ENCODE measurements around the gene TMEM108.

Gene TMEM108

DNA sequence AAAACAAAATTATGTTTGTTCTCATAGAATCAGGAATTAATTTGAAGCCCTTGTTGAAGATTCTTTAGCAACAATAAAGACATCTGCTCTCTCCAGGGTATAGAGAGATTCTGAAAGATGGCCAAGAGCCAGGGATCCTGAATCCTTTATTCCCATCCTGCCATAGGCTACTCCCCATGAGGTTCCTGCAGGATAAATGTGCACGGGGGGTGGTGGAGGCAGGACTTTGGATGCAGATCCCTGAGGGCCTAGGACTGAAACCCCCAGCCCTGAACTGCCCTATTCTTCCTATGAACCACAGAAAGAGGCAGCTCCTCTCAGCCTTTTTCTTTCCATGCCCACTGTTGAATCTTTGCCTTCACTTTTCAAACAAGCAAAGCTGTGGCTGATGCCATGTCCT, 17.1 kb downstream of the TMEM108 start:
- no peak for DNase-seq

DNA sequence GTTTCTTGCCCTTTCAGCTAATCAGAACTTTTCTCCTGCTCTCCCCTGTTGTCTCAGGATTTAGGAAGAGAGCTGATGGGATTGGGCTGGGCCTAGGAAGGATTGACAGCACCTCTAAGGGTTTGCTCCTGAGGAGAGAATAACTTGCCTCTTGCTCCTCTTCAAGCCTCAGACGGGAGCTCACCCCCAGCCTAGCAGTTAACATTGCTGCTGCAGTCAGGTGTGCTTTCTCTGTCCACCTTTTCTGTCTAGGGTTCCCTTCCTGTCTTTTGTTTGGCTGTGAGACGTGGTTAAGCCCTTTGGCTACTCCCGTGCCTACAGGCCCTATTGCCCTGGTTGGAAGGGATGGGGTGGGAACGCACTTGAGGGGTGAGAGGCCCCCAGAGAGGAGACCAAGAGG, 20.1 kb downstream of the TMEM108 start:
- DNase-seq = no peak

DNA sequence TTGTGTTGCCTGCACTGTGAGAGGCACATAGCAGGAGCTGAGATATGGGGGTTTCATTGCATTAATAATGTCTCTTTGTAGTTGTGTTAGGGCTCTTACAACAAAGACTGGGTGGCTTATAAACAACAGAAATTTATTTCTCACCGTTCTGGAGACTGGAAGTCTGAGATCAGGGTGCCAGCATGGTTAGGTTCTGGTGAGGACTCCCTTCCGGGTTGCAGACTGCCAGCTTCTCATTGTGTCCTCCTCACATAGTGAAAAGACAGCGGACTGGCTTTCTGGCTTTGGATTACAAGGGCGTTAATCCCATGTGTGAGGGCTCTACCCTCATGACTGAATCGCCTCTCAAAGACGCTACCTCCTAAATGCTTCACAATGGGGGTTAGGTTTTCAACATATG, 20.6 kb downstream of the TMEM108 start:
- no peak for DNase-seq

DNA sequence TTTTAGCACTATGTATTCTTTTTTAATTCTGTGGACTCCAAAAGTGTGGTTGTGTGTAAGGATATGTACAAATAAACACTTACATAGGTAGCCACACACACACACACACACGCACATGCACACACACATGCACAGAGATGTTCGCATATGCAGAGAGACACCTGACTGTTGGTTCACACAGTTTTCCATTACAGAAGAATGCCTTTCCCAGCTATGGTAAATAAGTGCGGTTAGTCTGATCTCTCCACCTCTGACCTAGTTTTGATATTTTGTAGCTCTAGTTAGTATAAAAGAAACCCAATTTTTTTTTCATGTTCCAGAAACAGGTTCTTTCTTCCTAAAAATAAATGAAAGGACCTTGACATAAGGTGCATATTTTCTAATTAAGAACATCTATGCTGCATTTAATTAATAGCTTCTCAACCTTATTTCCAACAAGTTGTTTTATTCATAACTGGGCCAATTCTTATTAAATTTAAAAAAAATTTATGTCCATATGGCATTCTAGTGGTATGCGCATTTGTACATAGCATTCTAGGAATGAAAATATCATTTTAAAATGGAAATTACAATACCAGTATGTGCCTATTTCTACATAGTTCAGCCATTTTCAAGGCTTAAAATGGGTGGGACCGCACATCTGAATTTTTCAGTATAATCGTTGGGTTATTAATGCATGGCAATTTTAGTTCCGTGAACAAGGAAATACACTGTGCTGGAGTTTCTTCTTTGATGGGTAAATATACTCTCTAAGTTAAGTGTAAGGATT, 27.2 kb downstream of the TMEM108 start:
- DNase-seq = no peak

DNA sequence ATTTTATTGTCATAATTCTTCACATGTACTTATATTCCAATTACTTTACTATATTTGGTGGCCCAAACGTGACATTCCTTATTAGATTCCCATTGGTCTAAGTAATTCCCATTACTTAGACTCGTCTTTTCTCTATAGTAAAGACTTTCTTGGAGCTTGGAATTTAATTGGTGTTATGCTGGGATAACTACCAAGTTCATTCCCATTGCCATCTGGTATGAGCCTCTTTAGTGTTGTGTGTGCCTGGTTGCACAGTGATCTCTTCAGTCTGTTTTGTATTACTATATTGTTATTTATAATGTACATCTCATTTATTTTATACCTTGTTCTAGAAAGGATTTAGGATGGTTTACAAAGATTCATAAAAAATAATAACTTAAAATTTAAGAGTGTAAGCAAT, 27.8 kb downstream of the TMEM108 start:
- no peak for DNase-seq

DNA sequence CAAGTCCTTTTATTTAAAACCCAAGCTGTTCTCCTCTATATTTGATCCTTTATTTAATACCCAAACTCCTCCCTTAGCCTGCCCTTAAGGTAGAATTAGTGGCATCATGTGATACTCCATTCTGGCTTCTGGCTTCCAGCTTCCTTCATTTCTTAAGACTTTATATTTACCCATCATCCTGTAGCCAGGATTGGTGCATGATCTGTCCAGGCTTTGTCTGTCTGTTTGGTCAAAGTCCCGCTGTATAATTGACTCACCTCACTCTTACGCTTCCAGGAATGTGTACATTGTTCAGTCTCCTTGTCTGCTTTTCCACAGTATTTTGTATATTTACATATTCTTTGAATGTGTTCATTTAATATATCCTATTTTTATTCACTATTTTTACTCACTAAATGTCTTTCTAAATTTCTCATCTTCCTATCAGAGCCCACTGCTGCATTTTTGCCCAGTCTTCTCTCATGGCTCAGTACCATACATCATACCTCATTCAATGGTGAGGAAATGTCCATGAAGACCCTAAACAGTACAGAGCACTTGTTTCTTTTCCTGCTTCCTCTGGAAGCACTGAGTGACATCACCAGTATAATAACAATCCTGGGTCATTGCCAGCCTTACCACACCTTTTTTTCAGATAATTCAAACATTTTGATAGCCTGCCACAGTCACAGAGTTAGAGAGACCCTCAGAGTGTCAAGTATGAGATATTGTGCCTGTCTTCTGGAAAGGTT, 31.5 kb downstream of the TMEM108 start:
- no peak for DNase-seq

DNA sequence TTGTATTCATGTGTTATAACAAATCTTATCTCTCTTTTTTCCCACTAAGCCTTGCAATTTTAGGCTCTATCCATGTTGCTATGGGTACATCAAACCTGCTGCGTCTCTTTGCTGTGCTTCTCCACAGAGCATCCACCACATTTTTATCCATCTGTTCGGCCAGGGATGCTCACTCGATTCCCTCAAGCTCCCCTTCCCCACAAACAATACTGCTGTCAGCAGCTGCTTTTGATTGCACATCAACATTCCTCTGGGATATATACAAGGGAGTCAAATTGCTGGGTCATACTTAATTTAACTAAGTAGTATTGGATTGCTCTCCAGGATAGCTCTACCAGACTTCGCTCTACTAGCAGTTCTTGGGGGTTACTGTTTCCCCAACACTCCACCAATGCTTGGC, 36.8 kb downstream of the TMEM108 start:
- DNase-seq = no peak

DNA sequence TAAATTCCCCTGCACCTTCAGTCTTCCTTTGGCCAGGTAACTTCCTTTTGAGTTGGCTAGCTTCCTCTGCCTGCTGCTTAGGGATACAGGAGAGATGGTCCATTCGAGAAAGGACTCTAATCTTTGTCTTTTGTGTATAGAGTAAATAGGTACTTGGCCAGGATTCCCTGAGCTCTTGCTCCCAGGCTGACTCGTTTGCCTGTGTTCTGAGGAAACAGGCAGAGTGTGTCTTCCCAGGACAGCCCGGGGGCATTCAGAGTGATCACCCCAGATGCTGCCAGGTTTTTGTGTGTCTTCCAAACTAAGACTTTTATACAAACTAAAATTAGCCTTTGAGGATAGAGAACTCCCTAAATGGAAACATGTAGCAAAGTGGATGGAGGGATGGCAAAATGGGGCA, 39.5 kb downstream of the TMEM108 start:
- DNase-seq = no peak

DNA sequence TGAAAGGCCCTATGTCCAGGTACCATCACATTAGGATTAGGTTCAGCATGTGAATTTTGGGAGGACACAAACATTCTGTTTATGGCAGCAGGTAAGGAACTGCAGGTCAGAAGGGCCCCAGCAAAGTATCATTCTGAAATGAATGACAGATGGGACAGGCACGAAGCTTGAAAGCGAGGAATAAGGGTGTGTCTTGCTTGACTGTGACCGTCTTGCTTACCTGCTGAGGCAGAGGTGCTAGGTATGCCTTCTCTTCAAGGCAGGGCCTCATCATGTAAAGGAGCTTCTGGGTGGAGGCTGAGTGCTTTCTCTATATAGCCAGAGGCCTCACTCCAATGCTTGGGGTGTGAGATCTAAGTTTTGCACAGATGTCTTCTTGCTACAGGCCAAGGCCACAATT, 41.4 kb downstream of the TMEM108 start:
- DNase-seq = no peak

DNA sequence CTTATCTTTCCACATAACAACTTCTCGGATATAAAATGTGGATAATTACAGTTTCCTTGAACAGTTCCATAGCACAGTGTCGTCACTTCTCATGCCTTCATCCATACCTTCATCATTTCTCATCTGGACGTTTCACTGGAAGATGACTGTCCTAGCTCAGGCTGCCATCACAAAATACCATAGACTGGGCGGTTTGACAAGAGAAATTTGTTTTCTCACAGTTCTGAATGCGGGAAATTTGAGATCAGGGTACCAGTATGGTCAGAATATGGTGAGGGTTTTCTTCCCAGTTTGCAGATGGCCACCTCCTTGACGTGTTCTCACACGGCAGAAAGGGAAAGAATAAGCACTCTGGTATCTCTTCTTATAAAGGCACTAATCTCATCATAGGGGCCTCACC, 42.8 kb downstream of the TMEM108 start:
- no peak for DNase-seq

DNA sequence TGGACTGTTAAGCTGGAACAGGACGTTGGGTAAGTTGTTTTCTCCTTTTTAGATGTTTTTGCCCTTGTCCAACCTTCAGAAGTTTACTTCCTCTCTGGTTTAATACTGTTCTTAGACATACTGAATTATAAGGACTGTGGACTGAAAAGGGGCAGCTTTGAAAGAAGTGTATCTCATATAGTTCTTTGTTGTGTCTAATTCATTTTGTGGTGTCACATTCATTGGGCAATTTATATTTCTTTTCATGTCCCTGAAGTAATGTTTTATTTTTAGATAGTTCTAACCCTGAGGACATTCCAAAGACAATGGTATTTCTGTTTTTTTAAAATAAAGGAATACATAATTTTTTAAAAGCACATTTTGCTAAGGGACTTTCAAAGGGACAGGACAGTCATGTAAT, 45.2 kb downstream of the TMEM108 start:
- no peak for DNase-seq

DNA sequence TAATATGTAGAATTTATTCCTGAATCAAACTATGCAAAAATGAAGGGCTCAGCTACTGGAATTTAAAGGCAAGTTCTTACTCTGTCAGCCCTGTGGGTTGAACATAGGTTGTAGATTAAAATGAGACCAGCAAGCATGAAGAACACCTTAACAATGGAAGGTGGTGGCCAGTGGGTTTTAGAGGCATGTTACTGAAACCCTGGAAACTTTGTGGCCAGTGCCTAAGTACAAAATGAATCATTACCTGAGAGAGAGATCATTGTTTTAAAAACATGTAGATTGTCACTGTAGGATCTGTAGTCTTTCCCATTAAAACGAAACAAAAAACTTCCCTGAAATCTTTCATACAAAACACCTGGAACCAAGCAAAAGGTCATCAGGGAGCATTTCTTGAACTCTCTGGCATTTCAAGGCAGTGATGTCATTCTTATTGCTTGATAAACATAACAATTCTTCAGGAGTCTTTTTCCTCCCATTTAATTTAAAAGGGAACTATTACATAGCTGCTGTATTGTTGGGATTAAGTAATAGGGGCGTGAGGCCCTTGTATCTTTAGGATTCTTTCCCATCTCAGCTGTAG, 51.8 kb downstream of the TMEM108 start:
- DNase-seq = no peak

DNA sequence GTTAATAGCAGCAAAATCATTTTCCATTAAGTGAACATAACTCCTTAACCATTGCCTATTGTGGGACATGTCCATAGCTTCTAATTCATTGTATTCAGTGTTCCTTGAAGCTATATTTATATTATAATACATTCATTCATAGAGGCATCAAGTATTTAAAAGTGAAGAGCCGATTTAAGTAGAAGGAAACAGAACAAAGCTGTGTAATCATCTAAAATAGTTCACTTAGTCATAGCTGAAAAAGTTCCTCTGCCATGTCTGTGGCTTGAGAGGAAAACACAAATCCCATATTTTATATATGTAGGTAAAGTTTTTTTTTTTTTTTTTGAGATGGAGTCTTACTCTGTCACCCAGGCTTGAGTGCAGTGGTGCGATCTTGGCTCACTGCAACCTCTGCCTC, 54.5 kb downstream of the TMEM108 start:
- DNase-seq = no peak

DNA sequence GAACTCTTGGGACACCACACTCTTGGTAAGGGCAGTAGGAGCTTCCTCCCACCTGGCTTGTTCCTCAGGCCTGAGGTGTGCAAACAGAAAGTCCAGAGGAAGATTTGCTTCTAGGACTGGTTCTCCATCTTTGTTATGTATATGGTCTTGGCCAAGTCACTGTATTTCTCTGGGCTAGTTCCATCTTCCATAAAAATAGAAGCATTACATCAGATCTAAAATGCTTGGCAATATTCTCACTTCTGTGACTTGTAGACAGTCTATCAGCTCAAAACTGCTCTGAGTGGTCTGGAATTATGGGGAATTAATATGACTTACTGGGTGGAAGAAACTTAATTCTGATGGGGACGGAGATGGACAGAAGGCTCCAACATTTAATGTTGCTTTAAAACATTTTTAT, 55.2 kb downstream of the TMEM108 start:
- DNase-seq = no peak

DNA sequence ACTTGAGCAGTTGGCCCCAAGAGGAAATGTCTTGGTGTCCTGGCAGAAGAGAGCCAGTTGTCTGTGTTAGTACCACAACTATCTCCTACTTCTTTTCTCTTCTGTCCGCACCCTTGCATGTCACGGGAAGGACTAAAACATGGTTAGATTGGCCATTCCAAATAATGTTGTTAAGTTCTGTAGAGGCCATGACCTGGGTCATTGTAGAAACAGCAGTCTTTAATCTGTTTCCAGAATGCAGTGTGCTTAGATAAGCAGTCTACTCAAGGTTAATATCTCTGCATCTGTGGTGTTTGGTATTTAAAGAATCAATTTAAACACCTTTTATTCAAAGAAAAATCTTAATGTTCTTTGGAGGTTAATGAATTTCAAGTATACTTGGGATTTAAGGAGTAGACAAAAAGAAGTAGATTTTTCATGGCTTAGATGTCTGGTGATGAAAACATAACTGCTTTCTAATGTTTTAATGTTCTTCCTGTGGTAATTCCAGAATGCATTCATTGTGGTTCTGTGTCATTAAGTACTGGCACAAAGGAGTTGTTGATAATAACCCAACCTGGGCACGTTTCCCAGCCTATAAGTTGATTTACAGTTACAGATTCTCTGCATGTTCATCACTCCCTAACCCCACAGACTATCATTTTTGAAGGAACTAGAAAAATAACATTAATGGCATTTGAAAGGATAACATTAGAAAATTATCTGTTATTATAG, 58.9 kb downstream of the TMEM108 start:
- DNase-seq = no peak

DNA sequence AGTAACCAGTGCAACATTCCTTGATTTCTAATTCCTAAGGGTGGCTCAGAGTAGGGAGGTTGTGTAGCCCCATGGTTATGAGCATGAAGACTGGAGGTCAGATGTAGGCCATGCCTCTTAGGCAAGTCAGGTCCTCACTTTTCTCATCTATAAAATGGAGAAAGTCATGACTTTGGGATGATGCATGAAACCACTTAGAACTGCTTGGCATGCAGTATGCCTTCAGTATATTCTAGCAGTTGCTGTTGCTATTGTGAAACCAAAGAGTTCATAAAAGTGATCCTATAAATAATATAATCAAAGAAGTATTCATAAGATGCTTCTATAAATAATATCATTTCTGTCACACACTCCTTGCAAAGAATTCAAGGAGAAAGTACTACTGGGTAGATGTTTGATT, 65.5 kb downstream of the TMEM108 start:
- no peak for DNase-seq

DNA sequence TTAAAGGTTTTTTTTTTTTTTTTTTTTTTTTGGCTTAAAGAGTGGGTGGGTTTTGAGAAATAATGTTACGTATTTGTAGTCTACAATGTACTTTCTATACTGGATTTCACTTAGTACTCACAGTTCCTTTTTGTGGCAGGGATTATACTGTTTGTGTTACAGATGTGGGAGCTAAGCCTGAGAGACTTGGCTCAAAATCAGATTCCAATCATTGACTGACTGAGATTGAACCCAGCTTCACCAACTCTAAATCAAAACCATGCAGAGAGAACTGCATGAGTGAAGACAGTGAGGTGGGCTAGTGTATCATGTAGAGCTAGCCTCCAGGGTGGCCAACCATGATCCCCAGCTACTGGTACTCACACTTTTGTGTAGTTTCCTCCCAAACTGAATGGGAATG, 68.0 kb downstream of the TMEM108 start:
- no peak for DNase-seq

DNA sequence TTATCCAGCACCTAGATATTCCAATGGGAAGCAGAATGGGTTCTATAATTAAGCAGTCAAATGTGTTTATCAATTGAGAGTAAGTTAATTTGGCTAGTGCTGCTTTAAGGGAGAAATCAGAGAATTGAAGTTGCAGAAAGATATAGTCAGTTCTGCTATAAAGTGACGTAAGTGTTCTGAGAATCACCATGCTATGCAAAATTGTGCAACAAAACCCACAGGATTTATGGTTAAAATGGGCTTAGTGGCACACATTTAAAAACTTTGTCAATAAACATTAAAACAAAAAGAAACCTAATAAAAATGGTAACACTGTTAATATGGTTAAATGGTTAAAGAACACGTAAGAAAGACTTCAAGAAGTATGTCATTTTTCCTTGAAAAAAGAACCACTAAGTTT, 74.5 kb downstream of the TMEM108 start:
- DNase-seq = peak; percentile 34

DNA sequence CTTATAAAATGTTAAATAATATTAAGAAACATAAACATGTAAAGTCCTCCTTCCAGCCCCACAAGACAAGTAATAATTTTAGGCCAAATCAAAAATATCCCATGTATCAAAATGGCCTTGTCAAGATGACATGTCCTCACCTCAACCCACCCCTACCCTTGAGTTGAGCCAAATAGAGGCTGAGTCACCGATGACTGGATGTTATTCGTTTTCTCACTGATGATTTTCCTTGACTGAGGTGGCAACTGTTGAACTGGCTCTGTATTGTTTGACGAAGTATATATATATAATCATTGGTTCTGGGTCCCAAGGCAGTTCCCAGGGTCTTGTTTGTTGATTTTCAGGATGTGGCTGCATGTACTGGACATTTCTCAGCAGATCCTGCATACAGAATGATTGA, 75.3 kb downstream of the TMEM108 start:
- DNase-seq = no peak

DNA sequence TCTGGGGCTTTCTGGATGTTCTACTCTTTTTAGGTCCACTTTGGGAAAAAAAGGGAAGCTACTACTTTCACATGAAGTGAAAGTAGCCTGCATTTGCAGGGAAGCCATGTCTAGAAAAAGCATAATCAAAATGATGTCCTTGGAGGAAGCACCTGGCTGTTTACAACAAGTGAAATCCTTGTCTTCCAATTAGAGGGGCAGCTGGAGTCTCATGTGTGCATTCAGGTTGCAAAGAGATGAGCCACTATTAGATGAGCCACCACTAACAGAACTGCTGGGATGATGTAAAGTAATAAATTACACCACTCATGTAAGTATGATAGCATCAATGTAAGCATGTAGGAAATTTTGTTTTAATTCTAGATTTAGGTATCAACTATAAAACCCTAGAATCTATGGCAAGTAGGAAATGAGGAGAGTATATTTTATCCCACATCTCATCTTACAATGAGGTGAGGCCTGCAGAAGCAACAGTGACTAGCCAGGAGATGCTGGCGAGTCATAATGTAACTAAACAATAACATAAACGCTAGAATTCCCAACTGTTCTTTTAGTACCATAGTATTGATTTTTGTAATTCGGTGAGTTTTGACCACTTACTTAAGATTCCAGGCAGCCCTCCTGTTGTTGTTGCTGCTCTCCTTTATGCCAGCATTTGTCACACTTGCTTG, 75.9 kb downstream of the TMEM108 start:
- no peak for DNase-seq

DNA sequence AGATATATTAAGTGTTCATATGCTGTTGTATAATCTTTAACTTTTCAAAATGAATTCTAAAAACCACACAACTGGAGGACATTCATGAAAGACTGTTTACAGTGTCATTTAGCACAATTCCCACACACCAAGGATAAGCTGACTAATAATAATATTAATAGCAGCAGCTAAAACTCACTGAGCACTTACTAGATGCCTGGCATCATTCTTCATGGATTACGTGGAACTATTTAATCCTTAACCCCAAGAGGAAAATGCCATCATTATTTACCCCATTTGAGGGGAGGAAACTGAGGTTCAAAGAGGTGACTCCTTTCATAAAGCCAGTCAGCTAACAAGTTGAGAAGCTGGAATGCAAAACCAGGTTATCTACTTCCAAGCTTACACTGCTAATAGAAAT, 77.0 kb downstream of the TMEM108 start:
- DNase-seq = no peak

DNA sequence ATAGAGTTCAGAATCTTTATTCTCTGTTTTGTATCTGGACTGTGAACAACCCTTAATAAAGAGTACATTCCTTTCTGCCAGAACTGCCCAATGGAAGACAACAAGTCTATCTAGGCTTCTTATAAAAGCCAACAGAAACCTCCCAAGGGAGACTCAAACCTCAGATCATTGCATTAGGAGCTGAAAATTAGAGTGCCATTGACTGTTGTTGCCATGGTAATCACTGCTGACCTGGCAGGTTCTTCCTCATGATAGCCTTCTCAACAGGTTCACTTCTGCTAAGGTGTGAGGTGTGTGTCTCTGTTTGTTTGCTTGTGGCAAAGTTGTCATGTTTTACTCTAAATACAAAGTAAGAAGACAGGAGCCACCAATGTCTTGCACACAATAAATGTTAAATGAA, 79.2 kb downstream of the TMEM108 start:
- no peak for DNase-seq

DNA sequence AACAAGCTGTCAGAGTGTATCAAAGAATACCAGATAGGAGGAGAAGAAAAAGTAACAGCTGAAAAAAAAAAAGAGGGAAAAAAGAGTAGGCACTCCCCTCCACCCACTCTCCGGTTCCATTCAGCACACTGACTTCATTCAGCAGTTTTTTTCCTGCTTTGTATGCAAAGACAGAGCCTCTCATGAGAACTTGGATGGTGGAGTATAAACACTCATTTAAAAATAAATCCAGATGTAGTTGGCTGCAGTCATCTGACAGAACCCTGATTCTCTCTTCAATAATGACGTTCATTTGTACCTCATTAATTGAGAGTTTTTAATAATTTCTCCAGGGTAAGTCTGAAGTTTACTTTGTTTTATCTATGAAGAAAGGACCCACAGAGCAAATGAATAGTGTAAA, 81.0 kb downstream of the TMEM108 start:
- no peak for DNase-seq

Data from hematopoietic multipotent progenitor cell treated with erythropoietin and hydrocortisone succinate and interleukin-3 and kit ligand, for 4 days (in vitro differentiated cells).